Transverse colon (tissue), 4 donors: ENCODE results near the gene MOB3C.

Experiments
- CTCF ChIP-seq, 5 experiments: fragments of 200-600 bp in 3 of 5; fragments of 450-650 bp in 2 of 5; sonication (generic) in 3 of 5; IDR thresholded peaks; 1 replicate in 2 of 5; 2 replicates in 3 of 5; pipeline ENCODE4 v1.5.1; 2016 to 2017; ENCODE audit warnings: antibody characterized with exemption in 5 of 5, inconsistent platforms in 3 of 5, mild to moderate bottlenecking in 2 of 5, moderate library complexity in 1 of 5
- EP300 ChIP-seq: sonication (generic); formaldehyde crosslinking; IDR thresholded peaks from one replicate; pipeline ENCODE4 v1.6.1; 2017; ENCODE audit warnings: antibody characterized with exemption, low read depth
- POLR2A ChIP-seq: fragments of 450-650 bp; IDR thresholded peaks from one replicate; pipeline ENCODE4 v1.6.1; 2016; ENCODE audit warnings: antibody characterized with exemption, mild to moderate bottlenecking, moderate library complexity
- POLR2AphosphoS5 ChIP-seq, 3 donors: sonication (generic); formaldehyde crosslinking; IDR thresholded peaks; one replicate each; pipeline ENCODE4 v1.6.1; 2016; ENCODE audit warnings: antibody characterized with exemption in 3 of 3

- TF ChIP-seq EP300 = no peak
- TF ChIP-seq CTCF (IDR thresholded peaks at IDR 0.05) = no peak
- TF ChIP-seq POLR2A = no peak
- TF ChIP-seq POLR2AphosphoS5 (IDR thresholded peaks at IDR 0.05) = no peak
These were observed 31.0 kb upstream of the MOB3C start for GRCh38 chr1:46647611-46648010.
